SU-DHL-6 (cell line): ENCODE results near the gene LRRC8E.

ENCODE experiments used
- EZH2phosphoT487 ChIP-seq: fragments of 200-600 bp; sonication (generic), shearing (Covaris generic); conservative IDR thresholded peaks from 2 replicates; pipeline ENCODE4 v1.6.1; 2018; ENCODE audit warnings: mild to moderate bottlenecking, antibody characterized with exemption, low read length, moderate library complexity, mixed read lengths
- TF ChIP-seq, protein P1 (sequence below): fragments of 200-600 bp; sonication (generic); IDR thresholded peaks from one replicate; pipeline ENCODE4 v1.5.1; 2017; ENCODE audit warnings: antibody characterized with exemption, mild to moderate bottlenecking, low read length, moderate library complexity; ENCODE audit not compliant: insufficient read depth, poor library complexity, severe bottlenecking

DNA sequence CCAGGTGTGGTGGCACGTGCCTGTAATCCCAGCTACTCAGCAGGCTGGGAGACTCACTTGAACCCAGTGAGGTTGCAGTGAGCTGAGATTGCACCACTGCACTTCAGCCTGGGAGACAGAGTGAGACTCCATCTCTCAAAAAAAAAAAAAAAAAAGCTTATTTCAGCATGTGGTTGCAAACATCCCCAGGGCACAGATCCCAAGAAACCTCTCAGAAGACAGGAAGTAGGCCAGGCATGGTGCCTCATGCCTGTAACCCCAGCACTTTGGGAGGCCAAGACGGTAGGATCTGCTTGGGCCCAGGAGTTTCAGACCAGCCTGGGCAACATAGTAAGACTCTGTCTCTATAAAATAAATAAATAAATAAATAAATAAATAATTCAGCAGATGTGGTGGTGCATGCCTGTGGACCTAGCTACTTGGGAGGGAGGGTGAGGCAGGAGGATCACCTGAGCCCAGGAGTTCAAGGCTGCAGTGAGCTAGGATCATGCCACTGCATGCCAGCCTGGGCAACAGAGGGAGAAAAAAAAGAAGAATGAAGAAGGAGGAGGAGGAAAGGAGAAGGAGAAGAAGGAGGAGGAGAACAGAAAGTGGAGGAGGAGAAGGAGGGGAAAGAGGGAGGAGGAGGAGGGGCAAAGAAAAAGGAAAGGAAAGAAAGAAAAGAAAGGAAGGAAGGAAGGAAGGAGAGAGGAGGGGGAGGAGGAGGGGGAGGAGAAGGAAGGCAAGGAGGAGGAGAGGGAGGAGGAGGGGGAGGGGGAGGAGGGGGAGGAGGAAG lies 4.3 kb upstream of the LRRC8E start:
- TF ChIP-seq, protein P1, sequence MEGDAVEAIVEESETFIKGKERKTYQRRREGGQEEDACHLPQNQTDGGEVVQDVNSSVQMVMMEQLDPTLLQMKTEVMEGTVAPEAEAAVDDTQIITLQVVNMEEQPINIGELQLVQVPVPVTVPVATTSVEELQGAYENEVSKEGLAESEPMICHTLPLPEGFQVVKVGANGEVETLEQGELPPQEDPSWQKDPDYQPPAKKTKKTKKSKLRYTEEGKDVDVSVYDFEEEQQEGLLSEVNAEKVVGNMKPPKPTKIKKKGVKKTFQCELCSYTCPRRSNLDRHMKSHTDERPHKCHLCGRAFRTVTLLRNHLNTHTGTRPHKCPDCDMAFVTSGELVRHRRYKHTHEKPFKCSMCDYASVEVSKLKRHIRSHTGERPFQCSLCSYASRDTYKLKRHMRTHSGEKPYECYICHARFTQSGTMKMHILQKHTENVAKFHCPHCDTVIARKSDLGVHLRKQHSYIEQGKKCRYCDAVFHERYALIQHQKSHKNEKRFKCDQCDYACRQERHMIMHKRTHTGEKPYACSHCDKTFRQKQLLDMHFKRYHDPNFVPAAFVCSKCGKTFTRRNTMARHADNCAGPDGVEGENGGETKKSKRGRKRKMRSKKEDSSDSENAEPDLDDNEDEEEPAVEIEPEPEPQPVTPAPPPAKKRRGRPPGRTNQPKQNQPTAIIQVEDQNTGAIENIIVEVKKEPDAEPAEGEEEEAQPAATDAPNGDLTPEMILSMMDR, result no peak
- no peak for TF ChIP-seq EZH2phosphoT487
